ENCODE results near the gene GRAMD2B.

GRCh38 chr5:126403876-126404275 is 19.3 kb upstream of the GRAMD2B start:
- TF ChIP-seq CTCF (tag by site-specific recombination; IDR thresholded peaks at IDR 0.05) (no peak), ZBTB20 (tag by site-specific recombination; IDR thresholded peaks at IDR 0.05) (no peak), ZNF513 (tag by site-specific recombination; IDR thresholded peaks at IDR 0.05) (no peak), ZBTB21 (tag by site-specific recombination; IDR thresholded peaks at IDR 0.05) (no peak), ZNF138 (tag by site-specific recombination; IDR thresholded peaks at IDR 0.05; ENCODE audit: borderline replicate concordance) (no peak), ZNF366 (tag by site-specific recombination; conservative IDR thresholded peaks at IDR 0.05) (no peak), ZNF24 (tag by site-specific recombination; IDR thresholded peaks at IDR 0.05) (no peak)

All from HEK293 (cell line).